GM12878 (cell line): ENCODE measurements around the gene PARN. TPM values are rescaled to one million over a fixed set of nuclear protein-coding genes. Genes with fewer than 3 reads are reported as not detected.

Experiments used
- ATAC-seq: fragments of 200-7000 bp; cut with Tn5 transposase; 3 replicates; pipeline ENCODE4 v1.9.1; 2020; ENCODE audit warnings: mild to moderate bottlenecking, moderate library complexity
- BruUV-seq: library from RNA; stranded (reverse); fragments of 400-500 nt; replicated peaks from 2 replicates; lab custom pipeline; 2021; lab: Mats Ljungman, UMichigan
- CTCF ChIA-PET: fragments of 300-600 bp; sonication (Branson Sonifier 250); formaldehyde crosslinking; extraction: SDS; loops from one replicate; lab custom pipeline; 2021; ENCODE audit warnings: inconsistent platforms; lab: Yijun Ruan, JAX
- POLR2A ChIA-PET: fragments of 350-600 bp; formaldehyde crosslinking; extraction: SDS; loops from one replicate; lab custom pipeline; 2021; ENCODE audit warnings: inconsistent platforms; lab: Charles Lee
- RAD21 ChIA-PET: fragments of 300-600 bp; sonication (Branson Sonifier 250); formaldehyde crosslinking; loops from one replicate; lab custom pipeline; 2023; ENCODE audit warnings: antibody characterized with exemption; ENCODE audit not compliant: unreplicated experiment; lab: Charles Lee
- SMC1A ChIA-PET: fragments of 300-600 bp; sonication (Branson Sonifier 250); formaldehyde crosslinking; loops from one replicate; lab custom pipeline; 2023; ENCODE audit not compliant: unreplicated experiment, uncharacterized antibody; lab: Charles Lee
- DNase-seq: peaks from one replicate; pipeline ENCODE4 v3.0.0-alpha.2; 2011; ENCODE audit warnings: low read depth, low spot score
- FAIRE-seq: peaks from 3 replicates; lab custom pipeline; 2011; peaks lifted over from hg19 to GRCh38; lab: Jason Lieb, UNC
- H2AFZ ChIP-seq: 2 replicates; pipeline ENCODE4 v1.6.0; 2011; ENCODE audit warnings: low read depth, low read length, control low read depth; ENCODE audit not compliant: control insufficient read depth
- H3K27ac ChIP-seq: 2 replicates; pipeline ENCODE4 v1.5.1; 2011; ENCODE audit warnings: control low read depth; ENCODE audit not compliant: control insufficient read depth, insufficient read depth
- H3K27me3 ChIP-seq, 2 experiments: replicated peaks in 1 of 2; 2 replicates each; pipeline versions ENCODE4 v1.6.0 to v1.6.1; 2011; ENCODE audit warnings: low read length in 1 of 2; ENCODE audit not compliant: control insufficient read depth in 2 of 2, insufficient read depth in 2 of 2
- H3K36me3 ChIP-seq, 2 experiments: 2 replicates each; pipeline ENCODE4 v1.5.1; 2011; ENCODE audit warnings: low read length in 1 of 2; ENCODE audit not compliant: control insufficient read depth in 2 of 2, insufficient read depth in 2 of 2
- H3K4me1 ChIP-seq: 2 replicates; pipeline ENCODE4 v1.6.1; 2011; ENCODE audit warnings: mild to moderate bottlenecking, low read length, moderate library complexity, mixed read lengths; ENCODE audit not compliant: control insufficient read depth, insufficient read depth
- H3K4me2 ChIP-seq: 2 replicates; pipeline ENCODE4 v1.6.0; 2011; ENCODE audit warnings: control low read depth; ENCODE audit not compliant: control insufficient read depth, insufficient read depth
- H3K4me3 ChIP-seq: fragments of 200-600 bp; sonication (generic); 2 replicates; pipeline ENCODE4 v1.5.1; 2016
- H3K79me2 ChIP-seq: 2 replicates; pipeline ENCODE4 v1.6.0; 2011; ENCODE audit warnings: low read length; ENCODE audit not compliant: control insufficient read depth, insufficient read depth
- H3K9ac ChIP-seq: 2 replicates; pipeline ENCODE4 v1.8.0; 2011; ENCODE audit warnings: low read length, control low read depth, mixed read lengths; ENCODE audit not compliant: control insufficient read depth, insufficient read depth
- H3K9me3 ChIP-seq: replicated peaks from 3 replicates; pipeline ENCODE4 v1.5.1; 2011; ENCODE audit warnings: mild to moderate bottlenecking, low read length; ENCODE audit not compliant: control insufficient read depth, insufficient read depth
- H4K20me1 ChIP-seq: 2 replicates; pipeline ENCODE4 v1.6.0; 2011; ENCODE audit not compliant: control insufficient read depth, insufficient read depth
- BCL11A ChIP-seq: IDR thresholded peaks from 2 replicates; pipeline ENCODE4 v1.6.1; 2011; ENCODE audit warnings: low read depth, low read length
- CBX5 ChIP-seq: sonication (generic); IDR thresholded peaks from 2 replicates; pipeline ENCODE4 v1.6.1; 2016; ENCODE audit warnings: low read depth, moderate library complexity, mild to moderate bottlenecking, inconsistent platforms
- LARP7 ChIP-seq: fragments of 450-650 bp; IDR thresholded peaks from 2 replicates; pipeline ENCODE4 v1.6.1; 2017; ENCODE audit warnings: mild to moderate bottlenecking
- MLLT1 ChIP-seq: fragments of 450-650 bp; IDR thresholded peaks from 2 replicates; pipeline ENCODE4 v1.6.1; 2016; ENCODE audit warnings: mild to moderate bottlenecking
- POLR2AphosphoS5 ChIP-seq: IDR thresholded peaks from 2 replicates; pipeline ENCODE4 v1.6.1; 2011; ENCODE audit warnings: mild to moderate bottlenecking, low read length, inconsistent platforms
- RAD21 ChIP-seq: IDR thresholded peaks from 2 replicates; pipeline ENCODE4 v1.6.1; 2011; ENCODE audit warnings: mild to moderate bottlenecking, low read depth, low read length, moderate library complexity; ENCODE audit not compliant: insufficient read depth
- USF2 ChIP-seq: IDR thresholded peaks from 2 replicates; pipeline ENCODE4 v1.6.1; 2011; ENCODE audit warnings: low read depth, low read length, improper control_type of control experiment, borderline replicate concordance
- WGBS: methylation state at CpG from one replicate; pipeline ENCODE4 v1.1.6; 2016; ENCODE audit warnings: low lambda C conversion rate; ENCODE audit not compliant: insufficient replicate concordance, insufficient coverage; ENCODE audit errors: missing lambda C conversion rate; 5-methylcytosine and 5-hydroxymethylcytosine counted together
- in situ Hi-C: fragments of 300-500 bp; cut with MboI; formaldehyde crosslinking; loops from 9 replicates; pipeline ENCODE4 v1.14.3; 2018; ENCODE audit warnings: mixed read lengths
- intact Hi-C: fragments of 100-400 bp; cut with micrococcal nuclease; formaldehyde crosslinking; loops from one replicate; pipeline ENCODE4 v1.14.2; 2022; ENCODE audit not compliant: unreplicated experiment
- polyA plus RNA-seq, 11 experiments: library from polyadenylated mRNA; depleted of rRNA in 4 of 11; unstranded in 6 of 11; stranded (reverse) in 5 of 11; fragments of >200 nt; fragmentation: Nextera tagmentation in 4 of 11; fragmentation: Illumina TruSeq in 1 of 11; extraction: Ambion mirVana in 4 of 11; extraction: Trizol in 1 of 11; gene quantifications; 1 replicate in 1 of 11; 2 replicates in 10 of 11; pipeline versions ENCODE4 v1.2.1 to v1.2.3, GENCODE V29; 2011 to 2016; ENCODE audit warnings: inconsistent platforms in 2 of 11, missing spikeins in 2 of 11, low read depth in 1 of 11
- total RNA-seq, 4 experiments: library from RNA; depleted of rRNA in 3 of 4; stranded (reverse); fragments of >200 nt in 3 of 4; fragmentation: Illumina TruSeq in 1 of 4; extraction: Trizol in 1 of 4; gene quantifications; 2 replicates each; pipeline versions ENCODE4 v1.2.1 to v1.2.3, GENCODE V29; 2013 to 2021
- TF ChIP-seq, protein P1 (sequence below): IDR thresholded peaks from 2 replicates; pipeline ENCODE4 v1.6.1; 2012; ENCODE audit warnings: mild to moderate bottlenecking, low read depth, low read length
- TF ChIP-seq, protein P2 (sequence below): fragments of 450-650 bp; IDR thresholded peaks from 2 replicates; pipeline ENCODE4 v1.6.1; 2017; ENCODE audit warnings: mild to moderate bottlenecking, low read depth, inconsistent platforms; ENCODE audit not compliant: poor library complexity, severe bottlenecking

Gene PARN
- total and polyA plus RNA-seq, 10 of the 15 experiments (the other 5 are each of a cell fraction or from before 2014, with no cell fraction given): 15.6 to 77.3 (median 47.7) TPM

DNA sequence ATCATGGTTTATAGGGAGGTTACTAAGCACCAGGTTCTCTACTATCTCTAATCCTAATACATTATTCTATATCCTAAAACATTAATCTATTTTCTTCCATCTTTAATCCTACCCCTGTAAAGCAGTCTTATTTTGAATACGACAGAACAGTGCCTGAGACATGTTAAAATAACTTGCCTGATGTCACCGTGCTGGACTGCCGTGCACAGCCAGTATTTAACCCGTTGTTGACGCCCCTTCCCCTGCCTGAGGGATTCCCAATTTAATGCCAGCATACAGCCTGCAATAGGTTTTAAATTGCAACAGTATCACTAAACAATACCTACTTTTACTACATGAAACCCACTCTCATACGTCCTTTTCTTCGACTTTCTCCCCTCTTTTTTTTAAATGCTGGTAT, 133.3 kb downstream of the PARN start (continued):
- TF ChIP-seq, protein P1, sequence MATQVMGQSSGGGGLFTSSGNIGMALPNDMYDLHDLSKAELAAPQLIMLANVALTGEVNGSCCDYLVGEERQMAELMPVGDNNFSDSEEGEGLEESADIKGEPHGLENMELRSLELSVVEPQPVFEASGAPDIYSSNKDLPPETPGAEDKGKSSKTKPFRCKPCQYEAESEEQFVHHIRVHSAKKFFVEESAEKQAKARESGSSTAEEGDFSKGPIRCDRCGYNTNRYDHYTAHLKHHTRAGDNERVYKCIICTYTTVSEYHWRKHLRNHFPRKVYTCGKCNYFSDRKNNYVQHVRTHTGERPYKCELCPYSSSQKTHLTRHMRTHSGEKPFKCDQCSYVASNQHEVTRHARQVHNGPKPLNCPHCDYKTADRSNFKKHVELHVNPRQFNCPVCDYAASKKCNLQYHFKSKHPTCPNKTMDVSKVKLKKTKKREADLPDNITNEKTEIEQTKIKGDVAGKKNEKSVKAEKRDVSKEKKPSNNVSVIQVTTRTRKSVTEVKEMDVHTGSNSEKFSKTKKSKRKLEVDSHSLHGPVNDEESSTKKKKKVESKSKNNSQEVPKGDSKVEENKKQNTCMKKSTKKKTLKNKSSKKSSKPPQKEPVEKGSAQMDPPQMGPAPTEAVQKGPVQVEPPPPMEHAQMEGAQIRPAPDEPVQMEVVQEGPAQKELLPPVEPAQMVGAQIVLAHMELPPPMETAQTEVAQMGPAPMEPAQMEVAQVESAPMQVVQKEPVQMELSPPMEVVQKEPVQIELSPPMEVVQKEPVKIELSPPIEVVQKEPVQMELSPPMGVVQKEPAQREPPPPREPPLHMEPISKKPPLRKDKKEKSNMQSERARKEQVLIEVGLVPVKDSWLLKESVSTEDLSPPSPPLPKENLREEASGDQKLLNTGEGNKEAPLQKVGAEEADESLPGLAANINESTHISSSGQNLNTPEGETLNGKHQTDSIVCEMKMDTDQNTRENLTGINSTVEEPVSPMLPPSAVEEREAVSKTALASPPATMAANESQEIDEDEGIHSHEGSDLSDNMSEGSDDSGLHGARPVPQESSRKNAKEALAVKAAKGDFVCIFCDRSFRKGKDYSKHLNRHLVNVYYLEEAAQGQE: no peak
- TF ChIP-seq CBX5: no peak
- no peak for TF ChIP-seq BCL11A

GRCh38 chr16:14496047-14496770, 133.9 kb downstream of the PARN start:
- ATAC-seq (no peak), FAIRE-seq (no peak)
- H3K4me3 ChIP-seq: no peak overlapping the region
- intact Hi-C loops: no loop called here
- no peaks in the 10 kb centered on the region for H4K20me1 ChIP-seq
- H3K27me3 ChIP-seq: no peaks in the 10 kb centered on the region
- H3K79me2 ChIP-seq: peaks cover 3% of the 10 kb centered on the region
- no peak for TF ChIP-seq LARP7
- no peak for TF ChIP-seq MLLT1
- TF ChIP-seq, protein P2, sequence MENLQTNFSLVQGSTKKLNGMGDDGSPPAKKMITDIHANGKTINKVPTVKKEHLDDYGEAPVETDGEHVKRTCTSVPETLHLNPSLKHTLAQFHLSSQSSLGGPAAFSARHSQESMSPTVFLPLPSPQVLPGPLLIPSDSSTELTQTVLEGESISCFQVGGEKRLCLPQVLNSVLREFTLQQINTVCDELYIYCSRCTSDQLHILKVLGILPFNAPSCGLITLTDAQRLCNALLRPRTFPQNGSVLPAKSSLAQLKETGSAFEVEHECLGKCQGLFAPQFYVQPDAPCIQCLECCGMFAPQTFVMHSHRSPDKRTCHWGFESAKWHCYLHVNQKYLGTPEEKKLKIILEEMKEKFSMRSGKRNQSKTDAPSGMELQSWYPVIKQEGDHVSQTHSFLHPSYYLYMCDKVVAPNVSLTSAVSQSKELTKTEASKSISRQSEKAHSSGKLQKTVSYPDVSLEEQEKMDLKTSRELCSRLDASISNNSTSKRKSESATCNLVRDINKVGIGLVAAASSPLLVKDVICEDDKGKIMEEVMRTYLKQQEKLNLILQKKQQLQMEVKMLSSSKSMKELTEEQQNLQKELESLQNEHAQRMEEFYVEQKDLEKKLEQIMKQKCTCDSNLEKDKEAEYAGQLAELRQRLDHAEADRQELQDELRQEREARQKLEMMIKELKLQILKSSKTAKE: no peak
- no peak for TF ChIP-seq RAD21
- TF ChIP-seq USF2: no peak
- no peak for TF ChIP-seq POLR2AphosphoS5
- TF ChIP-seq, all 136 proteins: peak for 0
- Histone ChIP-seq H3K4me1 (peaks cover 35% of the 10 kb centered on the region), H3K27ac (no peak overlapping the region), H3K9me3 (no peaks in the 10 kb centered on the region), H3K36me3 (peaks cover 7 to 8% of the 10 kb centered on the region in 2 experiments; a peak in 3 of 4 replicates), H3K4me2 (no peak overlapping the region), H3K9ac (no peak overlapping the region), H2AFZ (no peak overlapping the region)
- no TSS peak for BruUV-seq
- ChIA-PET SMC1A (interaction anchor here (0.5 to 8.4 kb wide), 3 partner anchors 79 to 188 kb away, joined by 3 to 95 read pairs (median 3); no protein-coding TSS in a partner anchor), RAD21 (no interaction called here), POLR2A (no interaction called here), CTCF (no interaction called here)
- WGBS: 89% methylated on average over 7 of the region's 7 CpGs
- in situ Hi-C loops: no loop called here
- DNase-seq: no peak
